CD4-positive, alpha-beta memory T cell (primary cell): Measurements from ENCODE around the gene NFATC2. TPM values are rescaled to one million over a fixed set of nuclear protein-coding genes. Genes with fewer than 3 reads are reported as not detected.

Source experiments
- CTCF ChIA-PET: fragments of 350-600 bp; sonication (Branson Sonifier 250); formaldehyde crosslinking; loops from one replicate; lab custom pipeline; 2021; ENCODE audit warnings: inconsistent platforms; ENCODE audit not compliant: partially characterized antibody; lab: Charles Lee
- POLR2A ChIA-PET: fragments of 350-600 bp; sonication (Branson Sonifier 250); formaldehyde crosslinking; loops from one replicate; lab custom pipeline; 2021; ENCODE audit not compliant: partially characterized antibody; lab: Charles Lee
- DNase-seq, 5 donors: peaks; one replicate each; pipeline versions ENCODE4 v3.0.0 to v3.0.0-alpha.2; 2020 to 2022; ENCODE audit warnings: mixed read lengths in 1 of 5
- H3K27ac ChIP-seq: one replicate; pipeline ENCODE4 v1.7.0; 2013; ENCODE audit warnings: low read depth, low read length
- H3K27me3 ChIP-seq: 2 replicates; pipeline ENCODE4 v1.7.0; 2013; ENCODE audit warnings: mild to moderate bottlenecking, low read length, moderate library complexity; ENCODE audit not compliant: insufficient read depth
- H3K36me3 ChIP-seq: 2 replicates; pipeline ENCODE4 v1.7.0; 2013; ENCODE audit warnings: mild to moderate bottlenecking, low read length, moderate library complexity; ENCODE audit not compliant: insufficient read depth
- H3K4me1 ChIP-seq: 2 replicates; pipeline ENCODE4 v1.7.0; 2013; ENCODE audit warnings: mild to moderate bottlenecking, low read length, moderate library complexity; ENCODE audit not compliant: insufficient read depth
- H3K4me3 ChIP-seq, 2 donors: one replicate each; pipeline ENCODE4 v1.7.0; 2013; ENCODE audit warnings: low read length in 2 of 2, mild to moderate bottlenecking in 1 of 2
- H3K9me3 ChIP-seq, 2 donors: one replicate each; pipeline ENCODE4 v1.7.0; 2013; ENCODE audit warnings: low read length in 2 of 2, control low read depth in 1 of 2; ENCODE audit not compliant: control insufficient read depth in 1 of 2
- H3K27ac Mint-ChIP-seq, 7 donors: one replicate each; pipeline ENCODE4 v1.8.0; 2020 to 2021; ENCODE audit warnings: mixed read lengths in 7 of 7, mild to moderate bottlenecking in 6 of 7, inconsistent platforms in 3 of 7, moderate library complexity in 3 of 7
- H3K27me3 Mint-ChIP-seq, 2 donors: one replicate each; pipeline ENCODE4 v1.8.0; 2020 to 2021; ENCODE audit warnings: mixed read lengths in 2 of 2
- H3K36me3 Mint-ChIP-seq, 2 donors: one replicate each; pipeline ENCODE4 v1.8.0; 2020 to 2021; ENCODE audit warnings: mixed read lengths in 2 of 2, inconsistent platforms in 1 of 2, mild to moderate bottlenecking in 1 of 2
- H3K4me1 Mint-ChIP-seq, 4 donors: one replicate each; pipeline ENCODE4 v1.8.0; 2020 to 2021; ENCODE audit warnings: mixed read lengths in 4 of 4, mild to moderate bottlenecking in 1 of 4
- H3K4me3 Mint-ChIP-seq, 8 donors: one replicate each; pipeline ENCODE4 v1.8.0; 2020 to 2021; ENCODE audit warnings: mixed read lengths in 8 of 8, mild to moderate bottlenecking in 7 of 8, moderate library complexity in 6 of 8, inconsistent platforms in 3 of 8
- H3K9me3 Mint-ChIP-seq, 8 donors: one replicate each; pipeline ENCODE4 v1.8.0; 2020 to 2021; ENCODE audit warnings: mixed read lengths in 8 of 8, mild to moderate bottlenecking in 5 of 8, inconsistent platforms in 3 of 8, moderate library complexity in 1 of 8
- intact Hi-C: fragments of 100-400 bp; cut with micrococcal nuclease; formaldehyde crosslinking; loops from one replicate; pipeline ENCODE4 v1.15.1; 2023
- polyA plus RNA-seq, 2 donors: library from polyadenylated mRNA; unstranded; fragments of 300-500 nt; fragmentation: Illumina TruSeq; gene quantifications; one replicate each; pipeline ENCODE4 v1.2.3, GENCODE V29; 2021
- total RNA-seq, 2 experiments: library from RNA; stranded (reverse); gene quantifications; one replicate each; pipeline ENCODE4 v1.2.3, GENCODE V29; 2021

Gene NFATC2
- total and polyA plus RNA-seq, 4 experiments from 2014 or later: 14.0 to 71.6 (median 53.7) TPM

DNA sequence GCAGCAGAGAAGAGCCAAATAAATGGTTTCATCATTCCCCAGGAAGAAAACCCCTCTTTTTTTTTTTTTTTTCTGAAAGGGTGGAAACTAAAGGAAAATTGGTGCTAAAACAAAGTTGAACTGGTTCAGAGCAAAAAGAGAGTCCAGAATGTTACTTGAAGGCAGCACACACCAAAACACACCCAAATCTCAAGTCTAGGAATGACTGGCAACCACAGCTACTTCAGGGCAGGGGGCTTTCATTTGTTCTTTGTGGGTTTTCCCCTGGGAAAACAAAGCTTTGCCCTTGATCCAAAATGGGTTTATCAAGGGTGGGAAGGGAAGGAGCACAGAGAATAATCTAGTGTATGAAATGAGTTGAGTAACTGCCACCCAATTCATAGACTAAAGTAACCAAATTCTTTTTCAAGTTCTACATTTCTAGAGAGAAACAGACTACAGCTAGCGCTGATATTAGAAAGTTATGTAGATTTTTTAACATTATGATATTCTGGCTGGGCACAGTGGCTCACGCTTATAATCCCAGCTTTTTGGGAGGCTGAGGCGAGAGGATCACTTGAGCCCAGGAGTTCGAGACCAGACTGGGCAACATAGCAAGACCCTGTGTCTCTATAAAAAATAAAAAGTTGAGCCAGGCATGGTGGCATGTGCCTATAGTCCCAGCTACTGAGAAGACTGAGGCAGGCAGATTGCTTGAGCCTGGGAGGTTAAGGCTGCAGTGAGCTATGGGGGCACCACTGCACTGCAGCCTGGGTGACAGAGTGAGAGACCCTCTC, 119.8 kb downstream of the NFATC2 start:
- Mint-ChIP-seq H3K4me1 (peaks cover 56 to 95% (median 70%) of the 10 kb centered on the region in 4 donors), H3K4me3 (peak overlapping the region in 2 of 8 donors; percentile 34 to 36), H3K9me3 (no peaks in the 10 kb centered on the region), H3K36me3 (peaks cover 24 to 64% of the 10 kb centered on the region in 2 donors), H3K27ac (peak overlapping the region; percentile 69 to 94 (median 87)), H3K27me3 (no peaks in the 10 kb centered on the region)
- ChIA-PET CTCF (interaction anchor here (1.0 to 3.3 kb wide), 7 partner anchors 8 to 172 kb away, joined by 3 to 21 read pairs (median 4); no protein-coding TSS in a partner anchor), POLR2A (interaction anchor here (1.6 to 6.8 kb wide), 6 partner anchors 8 to 120 kb away, joined by 5 to 46 read pairs (median 14); partner anchors contain the start of gene NFATC2)
- DNase-seq: no peak
- peaks cover 87% of the 10 kb centered on the region for H3K4me1 ChIP-seq
- intact Hi-C loops: loop anchor here (5.0 kb wide), 1 partner anchor 35 kb away; no protein-coding TSS in a partner anchor
- no peak overlapping the region for H3K4me3 ChIP-seq
- H3K36me3 ChIP-seq: peaks cover 17% of the 10 kb centered on the region
- no peaks in the 10 kb centered on the region for H3K9me3 ChIP-seq
- no peaks in the 10 kb centered on the region for H3K27me3 ChIP-seq
- peak overlapping the region; percentile 71 for H3K27ac ChIP-seq

DNA sequence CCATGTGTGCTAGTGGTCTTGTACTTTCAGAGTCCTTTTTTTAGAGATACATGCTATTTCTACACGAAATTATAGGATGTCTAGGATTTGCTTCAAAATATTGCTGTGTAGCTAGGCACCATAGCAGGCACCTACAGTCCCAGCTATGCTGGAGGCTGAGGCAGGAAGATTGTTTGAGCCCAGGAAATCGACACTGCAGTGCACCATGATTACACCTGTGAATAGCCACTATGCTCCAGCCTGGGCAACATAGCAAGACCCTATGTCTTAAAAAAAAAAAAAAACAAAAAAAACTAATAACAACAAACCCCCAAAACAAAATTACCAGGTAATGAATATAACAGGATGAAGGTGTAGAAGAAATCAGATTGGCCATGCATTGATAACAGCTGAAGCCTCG, 121.7 kb downstream of the NFATC2 start:
- Histone ChIP-seq H3K9me3 (no peaks in the 10 kb centered on the region), H3K36me3 (peaks cover 16% of the 10 kb centered on the region), H3K27me3 (no peaks in the 10 kb centered on the region), H3K4me1 (peaks cover 87% of the 10 kb centered on the region), H3K27ac (peak overlapping the region; percentile 29), H3K4me3 (no peak overlapping the region)
- intact Hi-C loops: loop anchor here (5.0 kb wide), 1 partner anchor 34 kb away; no protein-coding TSS in a partner anchor
- peaks cover 20 to 60% of the 10 kb centered on the region in 2 donors for H3K36me3 Mint-ChIP-seq
- DNase-seq: no peak
- H3K4me1 Mint-ChIP-seq: peaks cover 55 to 95% (median 70%) of the 10 kb centered on the region in 4 donors
- ChIA-PET CTCF (no interaction called here), POLR2A (interaction anchor here (0.9 kb wide), 1 partner anchor 14 kb away, joined by 3 read pairs; no protein-coding TSS in a partner anchor)
- peak overlapping the region; percentile 80 to 93 (median 84) for H3K27ac Mint-ChIP-seq
- H3K4me3 Mint-ChIP-seq: peak overlapping the region in 1 of 8 donors; percentile 5
- H3K9me3 Mint-ChIP-seq: no peaks in the 10 kb centered on the region
- no peaks in the 10 kb centered on the region for H3K27me3 Mint-ChIP-seq

DNA sequence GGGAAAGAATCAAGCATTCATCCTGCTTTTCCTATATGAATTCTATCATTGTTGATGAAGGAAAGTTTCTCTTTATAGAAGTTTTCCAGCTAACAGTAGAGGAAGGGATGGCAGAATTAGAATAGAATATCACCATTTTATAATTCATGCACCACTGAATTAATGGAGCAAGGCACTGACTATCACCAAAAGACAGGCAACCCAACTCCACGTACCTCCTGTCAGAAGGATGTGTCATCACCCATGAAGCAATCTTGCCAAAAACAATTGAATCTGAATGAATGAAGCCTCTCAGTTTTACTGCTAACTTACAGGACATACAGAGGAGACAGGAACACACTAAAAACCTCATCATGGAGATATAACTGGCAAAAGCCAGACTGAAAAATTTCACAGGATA, 122.4 kb downstream of the NFATC2 start:
- Mint-ChIP-seq H3K27me3 (no peaks in the 10 kb centered on the region), H3K36me3 (peaks cover 27 to 66% of the 10 kb centered on the region in 2 donors), H3K4me1 (peaks cover 58 to 96% (median 73%) of the 10 kb centered on the region in 4 donors), H3K27ac (peak overlapping the region; percentile 80 to 93 (median 87)), H3K4me3 (peak overlapping the region in 3 of 8 donors; percentile 39 to 64 (median 58)), H3K9me3 (peaks cover 0 to 2% (median 0%) of the 10 kb centered on the region in 8 donors)
- Histone ChIP-seq H3K4me1 (peaks cover 87% of the 10 kb centered on the region), H3K27ac (peak overlapping the region; percentile 29), H3K4me3 (no peak overlapping the region), H3K27me3 (no peaks in the 10 kb centered on the region), H3K36me3 (peaks cover 11% of the 10 kb centered on the region), H3K9me3 (no peaks in the 10 kb centered on the region)
- DNase-seq: peak in 1 of 5 donors; percentile 67
- ChIA-PET POLR2A (interaction anchor here (0.7 to 12.9 kb wide), 3 partner anchors 9 to 20 kb away, joined by 3 to 148 read pairs (median 3); no protein-coding TSS in a partner anchor), CTCF (interaction anchor here (4.6 kb wide), 1 partner anchor 34 kb away, joined by 54 read pairs; no protein-coding TSS in a partner anchor)
- intact Hi-C loops: loop anchor here (5.0 kb wide), 1 partner anchor 33 kb away; no protein-coding TSS in a partner anchor

DNA sequence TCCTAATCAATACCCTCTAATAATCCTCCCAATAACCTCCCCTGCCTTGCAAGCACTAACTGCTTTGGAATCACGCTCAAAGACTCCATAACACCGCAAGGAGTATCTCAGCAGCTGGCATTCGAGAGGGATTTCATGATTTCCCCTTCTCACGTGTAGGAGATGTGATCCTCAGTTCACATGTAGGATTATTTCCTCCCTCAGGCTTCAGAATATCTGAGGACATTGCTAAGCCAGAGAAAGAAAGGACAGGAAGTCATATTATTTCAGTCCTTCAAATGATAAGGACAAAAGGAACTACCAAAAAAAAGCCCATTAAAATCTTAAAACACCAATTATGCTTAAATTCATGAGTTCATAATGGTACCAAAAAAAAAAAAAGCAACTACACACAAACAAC, 122.9 kb downstream of the NFATC2 start:
- Histone ChIP-seq H3K27ac (peak overlapping the region; percentile 29), H3K36me3 (peaks cover 11% of the 10 kb centered on the region), H3K4me3 (no peak overlapping the region), H3K9me3 (no peaks in the 10 kb centered on the region), H3K27me3 (no peaks in the 10 kb centered on the region), H3K4me1 (peaks cover 87% of the 10 kb centered on the region)
- peak overlapping the region; percentile 80 to 93 (median 87) for H3K27ac Mint-ChIP-seq
- no peaks in the 10 kb centered on the region for H3K27me3 Mint-ChIP-seq
- H3K9me3 Mint-ChIP-seq: peaks cover 0 to 2% (median 0%) of the 10 kb centered on the region in 8 donors
- POLR2A ChIA-PET: interaction anchor here (0.7 to 12.9 kb wide), 3 partner anchors 8 to 122 kb away, joined by 3 to 148 read pairs (median 12); partner anchors contain the start of gene NFATC2
- CTCF ChIA-PET: interaction anchor here (0.8 to 4.6 kb wide), 4 partner anchors 20 to 175 kb away, joined by 3 to 54 read pairs (median 14); no protein-coding TSS in a partner anchor
- no peak for DNase-seq
- intact Hi-C loops: loop anchor here (5.0 kb wide), 1 partner anchor 32 kb away; no protein-coding TSS in a partner anchor
- peaks cover 57 to 96% (median 71%) of the 10 kb centered on the region in 4 donors for H3K4me1 Mint-ChIP-seq
- peak overlapping the region in 4 of 8 donors; percentile 10 to 64 (median 58) for H3K4me3 Mint-ChIP-seq
- peaks cover 28 to 63% of the 10 kb centered on the region in 2 donors for H3K36me3 Mint-ChIP-seq

DNA sequence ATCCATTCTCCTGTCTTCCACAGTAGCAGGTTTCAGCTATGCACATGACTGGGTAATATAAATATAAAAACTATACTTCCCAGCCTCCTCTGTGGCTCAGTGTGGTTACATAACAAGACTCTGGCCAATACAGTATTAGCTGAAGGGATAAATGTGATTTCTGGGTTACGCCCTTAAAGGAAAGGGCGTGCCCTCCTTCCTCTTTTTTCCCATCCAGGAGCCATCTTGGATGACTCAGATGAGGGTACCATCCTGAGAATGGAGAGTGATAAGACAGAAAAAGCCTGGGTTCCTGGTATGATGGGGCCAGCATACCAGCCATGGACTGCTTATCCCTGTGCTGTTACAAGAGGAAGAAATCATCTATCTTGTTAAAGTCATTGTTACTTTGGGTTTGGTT, 123.3 kb downstream of the NFATC2 start:
- Mint-ChIP-seq H3K36me3 (peaks cover 28 to 62% of the 10 kb centered on the region in 2 donors), H3K9me3 (peaks cover 0 to 2% (median 0%) of the 10 kb centered on the region in 8 donors), H3K4me1 (peaks cover 54 to 96% (median 70%) of the 10 kb centered on the region in 4 donors), H3K27ac (peak overlapping the region; percentile 80 to 93 (median 87)), H3K27me3 (no peaks in the 10 kb centered on the region), H3K4me3 (peak overlapping the region in 3 of 8 donors; percentile 13 to 57 (median 39))
- CTCF ChIA-PET: interaction anchor here (0.8 to 4.6 kb wide), 4 partner anchors 19 to 175 kb away, joined by 3 to 54 read pairs (median 14); no protein-coding TSS in a partner anchor
- intact Hi-C loops: no loop called here
- Histone ChIP-seq H3K27me3 (no peaks in the 10 kb centered on the region), H3K9me3 (no peaks in the 10 kb centered on the region), H3K4me3 (no peak overlapping the region), H3K4me1 (peaks cover 87% of the 10 kb centered on the region), H3K27ac (peak overlapping the region; percentile 29), H3K36me3 (peaks cover 11% of the 10 kb centered on the region)
- POLR2A ChIA-PET: interaction anchor here (2.4 to 12.9 kb wide), 3 partner anchors 14 to 123 kb away, joined by 12 to 148 read pairs (median 103); partner anchors contain the start of gene NFATC2
- no peak for DNase-seq

DNA sequence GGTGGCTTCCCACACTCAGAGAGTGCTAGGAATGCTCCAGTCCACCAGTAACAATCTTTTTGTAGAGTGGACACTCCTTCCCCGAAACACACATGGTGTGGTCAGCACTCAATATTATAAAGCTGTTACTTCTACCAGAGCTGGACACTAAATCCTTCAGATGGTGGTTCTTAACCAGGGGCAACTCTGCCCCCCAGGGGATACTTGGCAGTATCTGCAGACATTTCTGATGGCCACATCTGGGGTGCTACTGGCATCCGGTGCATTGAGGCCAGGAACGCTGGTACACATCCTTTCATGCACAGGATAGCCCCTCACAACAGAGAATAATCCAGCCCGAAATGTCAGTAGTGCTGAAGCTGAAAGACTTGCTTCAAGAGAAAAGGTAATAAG, 124.4 kb downstream of the NFATC2 start:
- DNase-seq: no peak

More for the DNA sequence above, 124.4 kb downstream of the NFATC2 start:
- peak overlapping the region; percentile 87 to 97 (median 95) for H3K27ac Mint-ChIP-seq
- ChIA-PET POLR2A (interaction anchor here (0.8 to 12.9 kb wide), 8 partner anchors 10 to 124 kb away, joined by 3 to 148 read pairs (median 13); partner anchors contain the start of gene NFATC2), CTCF (interaction anchor here (1.1 to 4.6 kb wide), 9 partner anchors 9 to 176 kb away, joined by 3 to 54 read pairs (median 5); no protein-coding TSS in a partner anchor)
- intact Hi-C loops: no loop called here
- Histone ChIP-seq H3K27ac (peak overlapping the region; percentile 65), H3K36me3 (peaks cover 11% of the 10 kb centered on the region), H3K9me3 (no peaks in the 10 kb centered on the region), H3K27me3 (no peaks in the 10 kb centered on the region), H3K4me3 (no peak overlapping the region), H3K4me1 (peaks cover 87% of the 10 kb centered on the region)
- H3K9me3 Mint-ChIP-seq: peaks cover 0 to 2% (median 0%) of the 10 kb centered on the region in 8 donors
- H3K4me1 Mint-ChIP-seq: peaks cover 49 to 96% (median 67%) of the 10 kb centered on the region in 4 donors
- peak overlapping the region in 2 of 8 donors; percentile 77 to 84 for H3K4me3 Mint-ChIP-seq
- peaks cover 31 to 56% of the 10 kb centered on the region in 2 donors for H3K36me3 Mint-ChIP-seq
- H3K27me3 Mint-ChIP-seq: no peaks in the 10 kb centered on the region
